Suprapubic skin (tissue), 4 donors: ENCODE results near the gene ATL2. TPM values are rescaled to one million over a fixed set of nuclear protein-coding genes. Genes with fewer than 3 reads are reported as not detected.
A peak's percentile ranks its signal among the peaks of the same experiment; 100 is the strongest.

ENCODE experiments used
- DNase-seq, 2 donors: peaks; one replicate each; pipeline ENCODE4 v3.0.0-alpha.2; 2019; ENCODE audit warnings: low spot score in 2 of 2
- H3K27ac ChIP-seq: fragments of 200-600 bp; sonication (generic); one replicate; pipeline ENCODE4 v1.5.1; 2019
- H3K27me3 ChIP-seq: fragments of 200-600 bp; sonication (generic); one replicate; pipeline ENCODE4 v1.5.1; 2019
- H3K36me3 ChIP-seq: fragments of 200-600 bp; sonication (generic); one replicate; pipeline ENCODE4 v1.5.1; 2019
- H3K4me1 ChIP-seq: fragments of 200-600 bp; sonication (generic); one replicate; pipeline ENCODE4 v1.5.1; 2019
- H3K4me3 ChIP-seq: fragments of 200-600 bp; sonication (generic); one replicate; pipeline ENCODE4 v1.5.1; 2019; ENCODE audit warnings: mild to moderate bottlenecking
- H3K9me3 ChIP-seq: fragments of 200-600 bp; sonication (generic); one replicate; pipeline ENCODE4 v1.5.1; 2019
- CTCF ChIP-seq, 2 donors: fragments of 200-600 bp in 1 of 2; fragments of 450-650 bp in 1 of 2; sonication (generic) in 1 of 2; IDR thresholded peaks; one replicate each; pipeline ENCODE4 v1.5.1; 2016 to 2019; ENCODE audit warnings: antibody characterized with exemption in 2 of 2, mild to moderate bottlenecking in 1 of 2, moderate library complexity in 1 of 2
- EP300 ChIP-seq: sonication (generic); formaldehyde crosslinking; IDR thresholded peaks from one replicate; pipeline ENCODE4 v1.6.1; 2017; ENCODE audit warnings: antibody characterized with exemption
- POLR2A ChIP-seq, 2 donors: fragments of 450-650 bp; IDR thresholded peaks; one replicate each; pipeline ENCODE4 v1.6.1; 2017; ENCODE audit warnings: antibody characterized with exemption in 2 of 2, mild to moderate bottlenecking in 2 of 2, moderate library complexity in 2 of 2
- POLR2AphosphoS5 ChIP-seq, 3 donors: sonication (generic); formaldehyde crosslinking; IDR thresholded peaks; one replicate each; pipeline ENCODE4 v1.6.1; 2017; ENCODE audit warnings: antibody characterized with exemption in 3 of 3
- WGBS: methylation state at CpG from one replicate; pipeline ENCODE4 v1.1.5; 2018; 5-methylcytosine and 5-hydroxymethylcytosine counted together
- total RNA-seq, 4 donors: library from RNA; depleted of rRNA; stranded (reverse); fragments of >200 nt; gene quantifications; one replicate each; pipeline ENCODE4 v1.1.0, GENCODE V29; 2016

The ATL2 gene
- total RNA-seq, 4 donors from 2014 or later, result 144 to 230 (median 170) TPM

- WGBS, result 3% methylated on average over 2 of the region's 2 CpGs
- Histone ChIP-seq H3K4me1 (peaks cover 56% of the 10 kb centered on the region), H3K27me3 (no peaks in the 10 kb centered on the region), H3K27ac (peak overlapping the region; percentile 81), H3K36me3 (no peaks in the 10 kb centered on the region), H3K9me3 (no peaks in the 10 kb centered on the region), H3K4me3 (no peak overlapping the region)
- DNase-seq, result no peak
- TF ChIP-seq EP300 (no peak), CTCF (IDR thresholded peaks at IDR 0.05) (no peak), POLR2AphosphoS5 (IDR thresholded peaks at IDR 0.05) (no peak), POLR2A (IDR thresholded peaks at IDR 0.05) (no peak)
Measured at GRCh38 chr2:38409156-38410102, 32.4 kb upstream of the ATL2 start.

DNA sequence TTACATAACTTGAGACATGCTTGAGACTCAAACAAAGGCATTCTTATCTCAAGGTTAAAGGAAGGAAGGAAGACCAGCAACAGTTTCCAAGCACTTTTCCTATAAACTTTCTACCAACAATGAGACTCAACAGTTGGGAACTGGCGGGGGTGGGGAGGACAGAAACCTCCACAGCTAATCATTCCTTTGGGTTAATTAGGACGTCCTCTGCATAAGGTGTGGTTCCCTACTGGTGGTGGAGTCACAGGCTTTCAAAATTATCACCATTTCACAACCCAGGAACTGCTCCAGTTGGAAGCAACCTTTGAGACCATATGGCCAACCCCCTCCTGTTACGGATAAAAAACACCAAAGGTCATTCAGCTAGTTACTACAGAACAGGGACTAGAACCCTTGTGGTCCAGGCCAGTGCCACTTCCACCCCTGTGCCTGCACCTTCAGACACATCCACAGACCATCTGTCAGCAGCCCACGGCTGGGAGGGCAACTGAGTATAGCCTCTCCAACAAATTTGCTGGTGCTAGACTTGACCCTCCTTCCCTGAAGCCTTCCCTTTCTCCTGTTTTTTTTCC lies 30.1 kb upstream of the ATL2 start:
- WGBS, result 47% methylated on average over 4 of the region's 4 CpGs
- Histone ChIP-seq H3K4me1 (peaks cover 56% of the 10 kb centered on the region), H3K9me3 (no peaks in the 10 kb centered on the region), H3K4me3 (no peak overlapping the region), H3K27ac (peak overlapping the region; percentile 81), H3K27me3 (no peaks in the 10 kb centered on the region), H3K36me3 (no peaks in the 10 kb centered on the region)
- TF ChIP-seq POLR2AphosphoS5 (IDR thresholded peaks at IDR 0.05), result no peak
- TF ChIP-seq EP300, result no peak
- no peak for TF ChIP-seq POLR2A (IDR thresholded peaks at IDR 0.05)
- no peak for TF ChIP-seq CTCF (IDR thresholded peaks at IDR 0.05)
- no peak for DNase-seq

- Histone ChIP-seq H3K4me1 (peaks cover 54% of the 10 kb centered on the region), H3K27me3 (no peaks in the 10 kb centered on the region), H3K36me3 (no peaks in the 10 kb centered on the region), H3K27ac (peak overlapping the region; percentile 81), H3K9me3 (no peaks in the 10 kb centered on the region), H3K4me3 (no peak overlapping the region)
- TF ChIP-seq CTCF (IDR thresholded peaks at IDR 0.05) (no peak), POLR2A (IDR thresholded peaks at IDR 0.05) (no peak), POLR2AphosphoS5 (IDR thresholded peaks at IDR 0.05) (peak in 1 of 3 donors; percentile 23)
- WGBS, result 57% methylated on average over 8 of the region's 8 CpGs
- no peak for DNase-seq
Measured at GRCh38 chr2:38406597-38407110, 29.6 kb upstream of the ATL2 start.

- no peaks in the 10 kb centered on the region for H3K27me3 ChIP-seq
- WGBS, result 76% methylated on average over 9 of the region's 9 CpGs
- H3K4me3 ChIP-seq, result no peak overlapping the region
- H3K27ac ChIP-seq, result peak overlapping the region; percentile 81
- no peaks in the 10 kb centered on the region for H3K36me3 ChIP-seq
- peaks cover 54% of the 10 kb centered on the region for H3K4me1 ChIP-seq
- no peak for TF ChIP-seq POLR2A (IDR thresholded peaks at IDR 0.05)
- no peak for TF ChIP-seq CTCF (IDR thresholded peaks at IDR 0.05)
- TF ChIP-seq EP300, result no peak
- no peak for TF ChIP-seq POLR2AphosphoS5 (IDR thresholded peaks at IDR 0.05)
- DNase-seq, result no peak
- no peaks in the 10 kb centered on the region for H3K9me3 ChIP-seq
Measured at GRCh38 chr2:38405917-38406596, 29.0 kb upstream of the ATL2 start.
